K562 (cell line): ENCODE results near the gene GAPDHS. TPM values are rescaled to one million over a fixed set of nuclear protein-coding genes. Genes with fewer than 3 reads are reported as not detected.
A peak's percentile ranks its signal among the peaks of the same experiment; 100 is the strongest.

Source experiments
- ATAC-seq: fragments of 200-7000 bp; cut with Tn5 transposase; 3 replicates; pipeline ENCODE4 v1.9.1; 2020; ENCODE audit warnings: moderate library complexity
- BruUV-seq: library from RNA; stranded (reverse); fragments of 400-500 nt; replicated peaks from 2 replicates; lab custom pipeline; 2021; lab: Mats Ljungman, UMichigan
- CTCF ChIA-PET: fragments of 300-600 bp; formaldehyde crosslinking; extraction: SDS; loops from one replicate; lab custom pipeline; 2021; ENCODE audit warnings: low intra/inter-chr PET ratio; lab: Yijun Ruan, JAX
- POLR2A ChIA-PET: fragments of 300-600, 350-650 bp; sonication (Branson Sonifier 250); formaldehyde crosslinking; extraction: SDS; loops from one replicate; lab custom pipeline; 2021; ENCODE audit warnings: antibody characterized with exemption, inconsistent platforms; lab: Yijun Ruan, JAX
- DNase-seq, 4 experiments: peaks; one replicate each; pipeline versions ENCODE4 v3.0.0 to v3.0.0-alpha.2; 2011 to 2018; ENCODE audit warnings: low spot score in 3 of 4, mixed read lengths in 3 of 4; ENCODE audit errors: extremely low read depth in 1 of 4
- FAIRE-seq: peaks from 2 replicates; lab custom pipeline; 2011; peaks lifted over from hg19 to GRCh38; lab: Jason Lieb, UNC
- H2AFZ ChIP-seq: 2 replicates; pipeline ENCODE4 v1.6.0; 2011; ENCODE audit warnings: low read depth, low read length, control low read depth, inconsistent platforms
- H3K27ac ChIP-seq: fragments of 200-600 bp; 3 replicates; pipeline ENCODE4 v1.8.0; 2011; ENCODE audit warnings: low read depth, mild to moderate bottlenecking, control low read depth, inconsistent platforms, low read length, moderate library complexity, mixed read lengths; ENCODE audit errors: extremely low read depth
- H3K27me3 ChIP-seq, 2 experiments: fragments of 300-600 bp in 1 of 2; 2 replicates in 1 of 2; 3 replicates in 1 of 2; pipeline versions ENCODE4 v1.6.0 to v1.8.0; 2011; ENCODE audit warnings: inconsistent platforms in 2 of 2, low read length in 2 of 2, mild to moderate bottlenecking in 1 of 2, mixed read lengths in 1 of 2, moderate library complexity in 1 of 2; ENCODE audit not compliant: control insufficient read depth in 2 of 2, insufficient read depth in 2 of 2
- H3K36me3 ChIP-seq: fragments of 300-600 bp; 3 replicates; pipeline ENCODE4 v1.8.0; 2011; ENCODE audit warnings: mild to moderate bottlenecking, low read length, inconsistent platforms; ENCODE audit not compliant: control insufficient read depth, insufficient read depth
- H3K4me1 ChIP-seq, 2 experiments: fragments of 200-600 bp in 1 of 2; replicated peaks in 1 of 2; 2 replicates in 1 of 2; 3 replicates in 1 of 2; pipeline versions ENCODE4 v1.5.1 to v1.8.0; 2011; ENCODE audit warnings: inconsistent platforms in 2 of 2, low read length in 2 of 2, mild to moderate bottlenecking in 1 of 2, mixed read lengths in 1 of 2, moderate library complexity in 1 of 2; ENCODE audit not compliant: control insufficient read depth in 2 of 2, insufficient read depth in 2 of 2
- H3K4me2 ChIP-seq: 2 replicates; pipeline ENCODE4 v1.6.1; 2011; ENCODE audit warnings: low read length, control low read depth, inconsistent platforms, mixed read lengths; ENCODE audit not compliant: insufficient read depth
- H3K4me3 ChIP-seq: fragments of 200-600 bp; sonication (generic), shearing (Covaris generic); 2 replicates; pipeline ENCODE4 v1.5.1; 2016; ENCODE audit warnings: control low read depth, inconsistent platforms
- H3K79me2 ChIP-seq: fragments of 200-600 bp; 3 replicates; pipeline ENCODE4 v1.8.0; 2011; ENCODE audit warnings: low read length, inconsistent platforms; ENCODE audit not compliant: control insufficient read depth, insufficient read depth
- H3K9ac ChIP-seq, 2 experiments: 2 replicates each; pipeline versions ENCODE4 v1.6.0 to v1.6.1; 2011; ENCODE audit warnings: low read depth in 2 of 2, low read length in 2 of 2, control low read depth in 1 of 2, inconsistent platforms in 1 of 2, mild to moderate bottlenecking in 1 of 2, mixed read lengths in 1 of 2; ENCODE audit not compliant: insufficient read depth in 1 of 2
- H3K9me1 ChIP-seq: one replicate; pipeline ENCODE4 v1.6.0; 2011; ENCODE audit warnings: inconsistent platforms, mild to moderate bottlenecking, low read length, moderate library complexity; ENCODE audit not compliant: control insufficient read depth, insufficient read depth
- H3K9me3 ChIP-seq: replicated peaks from 2 replicates; pipeline ENCODE4 v1.5.1; 2011; ENCODE audit warnings: low read depth, low read length, inconsistent platforms; ENCODE audit not compliant: control insufficient read depth, insufficient read depth
- H4K20me1 ChIP-seq: replicated peaks from 2 replicates; pipeline ENCODE4 v1.6.1; 2011; ENCODE audit warnings: low read length, inconsistent platforms, mixed read lengths; ENCODE audit not compliant: control insufficient read depth, insufficient read depth
- CBFA2T2 ChIP-seq: fragments of 450-650 bp; conservative IDR thresholded peaks from 2 replicates; pipeline ENCODE4 v1.6.1; 2017; ENCODE audit warnings: mild to moderate bottlenecking
- CBFA2T3 ChIP-seq: fragments of 450-650 bp; IDR thresholded peaks from 2 replicates; pipeline ENCODE4 v1.6.1; 2017
- CBX3 ChIP-seq, 2 experiments: IDR thresholded peaks; 1 replicate in 1 of 2; 2 replicates in 1 of 2; pipeline ENCODE4 v1.6.1; 2012; ENCODE audit warnings: inconsistent platforms in 2 of 2, low read length in 2 of 2, borderline replicate concordance in 1 of 2, control low read depth in 1 of 2
- GTF2B ChIP-seq: IDR thresholded peaks from 2 replicates; pipeline ENCODE4 v1.6.1; 2011; ENCODE audit not compliant: insufficient read length; ENCODE audit errors: extremely low read depth
- NR2C2 ChIP-seq, 2 experiments: fragments of 200-800 bp in 1 of 2; sonication (Bioruptor generic) in 1 of 2; sonication (generic) in 1 of 2; formaldehyde crosslinking in 1 of 2; IDR thresholded peaks; 2 replicates each; pipeline versions ENCODE4 v1.6.1 to v1.8.0; 2016 to 2022; ENCODE audit warnings: mild to moderate bottlenecking in 1 of 2, missing compliant biosample characterization in 1 of 2, missing genetic modification characterization in 1 of 2, missing genetic modification reagents in 1 of 2
- PCBP2 ChIP-seq: fragments of 200-400 bp; formaldehyde crosslinking; IDR thresholded peaks from 2 replicates; pipeline ENCODE4 v1.6.1; 2018; ENCODE audit warnings: low read length, low read depth, mild to moderate bottlenecking, moderate library complexity; ENCODE audit not compliant: poor library complexity, severe bottlenecking
- TCF3 ChIP-seq: sonication (generic); formaldehyde crosslinking; IDR thresholded peaks from 2 replicates; pipeline ENCODE4 v1.4.0; 2020; ENCODE audit warnings: mild to moderate bottlenecking, missing genetic modification reagents
- TOE1 ChIP-seq, 2 experiments: fragments of 450-650 bp in 1 of 2; sonication (generic) in 1 of 2; formaldehyde crosslinking in 1 of 2; IDR thresholded peaks; 2 replicates each; pipeline versions ENCODE4 v1.7.1 to v1.8.0; 2016 to 2022; ENCODE audit warnings: borderline replicate concordance in 2 of 2, mild to moderate bottlenecking in 2 of 2, antibody characterized with exemption in 1 of 2, inconsistent platforms in 1 of 2, low read depth in 1 of 2, missing genetic modification reagents in 1 of 2, moderate library complexity in 1 of 2
- TSHZ1 ChIP-seq: fragments of 250-450 bp; sonication (Bioruptor Pico); IDR thresholded peaks from 2 replicates; pipeline ENCODE4 v1.4.0; 2020; ENCODE audit warnings: mild to moderate bottlenecking, moderate library complexity
- ZFPM2 ChIP-seq: fragments of 250-450 bp; sonication (Bioruptor Pico); IDR thresholded peaks from 2 replicates; pipeline ENCODE4 v1.5.1; 2022; ENCODE audit warnings: mild to moderate bottlenecking
- WGBS: fragments of 100-300 bp; shearing (Covaris generic); methylation state at CpG from one replicate; pipeline ENCODE4 v1.1.6; 2016; ENCODE audit warnings: low coverage, mixed read lengths; ENCODE audit not compliant: insufficient coverage; ENCODE audit errors: missing lambda C conversion rate; 5-methylcytosine and 5-hydroxymethylcytosine counted together
- in situ Hi-C: fragments of 300-500 bp; cut with MboI; formaldehyde crosslinking; loops from 4 replicates; pipeline ENCODE4 v1.15.0; 2018; ENCODE audit warnings: inconsistent platforms, mixed read lengths
- intact Hi-C: fragments of 100-400 bp; cut with micrococcal nuclease; formaldehyde crosslinking; loops from 2 replicates; pipeline ENCODE4 v1.14.2; 2022
- polyA plus RNA-seq, 8 experiments: library from polyadenylated mRNA; depleted of rRNA in 4 of 8; stranded (reverse) in 5 of 8; unstranded in 3 of 8; fragments of >200 nt; fragmentation: Nextera tagmentation in 2 of 8; fragmentation: Illumina TruSeq in 1 of 8; extraction: Ambion mirVana in 2 of 8; extraction: Trizol in 1 of 8; gene quantifications; 2 replicates each; pipeline versions ENCODE4 v1.2.1 to v1.2.3, GENCODE V29; 2011 to 2014; ENCODE audit warnings: inconsistent platforms in 1 of 8, missing spikeins in 1 of 8
- total RNA-seq, 7 experiments: library from RNA; depleted of rRNA in 6 of 7; stranded (reverse); fragments of >200 nt in 6 of 7; fragmentation: Illumina TruSeq in 2 of 7; extraction: Trizol in 2 of 7; gene quantifications; 2 replicates each; pipeline versions ENCODE4 v1.2.1 to v1.2.3, GENCODE V29; 2011 to 2021; ENCODE audit warnings: low replicate concordance in 1 of 7

The GAPDHS gene
- total and polyA plus RNA-seq, 9 of the 15 experiments (the other 6 are each of a cell fraction or from before 2014, with no cell fraction given), result 0.08 to 0.12 TPM; not detected in 7

- Histone ChIP-seq H3K27me3 (peaks cover 28 to 78% of the 10 kb centered on the region in 2 experiments), H3K79me2 (no peaks in the 10 kb centered on the region), H3K4me3 (no peak overlapping the region), H3K36me3 (no peaks in the 10 kb centered on the region), H3K27ac (no peak overlapping the region), H2AFZ (peak overlapping the region; percentile 45; the same call in 1 of the 2 replicates), H3K9me3 (no peaks in the 10 kb centered on the region), H3K9ac (0 out of 4 replicates have a peak overlapping the region, but pooled peaks of 1 of the 2 experiments have one; percentile 52), H3K9me1 (no peaks in the 10 kb centered on the region), H4K20me1 (peaks cover 6% of the 10 kb centered on the region; the same call in 1 of the 2 replicates), H3K4me1 (peaks cover 9 to 30% of the 10 kb centered on the region in 2 experiments; a peak in 4 of 5 replicates), H3K4me2 (peak overlapping the region; percentile 25; the same call in 1 of the 2 replicates)
- FAIRE-seq, result peak; percentile 63
- peak in 1 of 4 experiments; percentile 27 for DNase-seq
- intact Hi-C loops (no loop called here), in situ Hi-C loops (no loop called here)
- ATAC-seq, result no peak
- BruUV-seq, result no TSS peak
- ChIA-PET POLR2A (no interaction called here), CTCF (no interaction called here)
- TF ChIP-seq CBX3 (IDR thresholded peaks at IDR 0.05; ENCODE audit: borderline replicate concordance in 1 of 2, low read length in 2 of 2) (no peak), TOE1 (IDR thresholded peaks at IDR 0.05; ENCODE audit: borderline replicate concordance) (no peak), TOE1 (CRISPR knock-in tag; IDR thresholded peaks at IDR 0.05; ENCODE audit: borderline replicate concordance, low read depth) (no peak), CBFA2T2 (0 out of 2 replicates have a peak, but pooled peaks have one; percentile 11), GTF2B (no peak), NR2C2 (CRISPR knock-in tag; IDR thresholded peaks at IDR 0.05) (no peak), NR2C2 (tag; IDR thresholded peaks at IDR 0.05) (0 out of 2 replicates have a peak, but pooled peaks have one; percentile 22), ZFPM2 (no peak), CBFA2T3 (peak; percentile 38), TCF3 (CRISPR knock-in tag) (peak; percentile 66), PCBP2 (no peak), TSHZ1 (no peak)
- 18% methylated on average over 9 of the region's 9 CpGs for WGBS
Observed at GRCh38 chr19:35498984-35499527, 34.2 kb upstream of the GAPDHS start.
